HFF-Myc (cell line): ENCODE results near the gene CIAO2B.
"Not testable (repeated sequence)": the region's sequence is repeated elsewhere in the genome, so short reads cannot be mapped to it uniquely, and the experiment has no call there.

Experiments
- DNase-seq: peaks from one replicate; pipeline ENCODE4 v3.0.0-alpha.2; 2011; ENCODE audit warnings: low read depth; ENCODE audit errors: extremely low read depth
- H3K4me3 ChIP-seq: replicated peaks from 2 replicates; pipeline ENCODE4 v1.5.1; 2011; ENCODE audit warnings: low read depth, mild to moderate bottlenecking, control low read depth, low read length
- TF ChIP-seq, protein P1 (sequence below): IDR thresholded peaks from 2 replicates; pipeline ENCODE4 v1.5.1; 2012; ENCODE audit warnings: mild to moderate bottlenecking, low read depth, low read length, control low read depth; ENCODE audit errors: missing control alignments

The CIAO2B gene

DNA sequence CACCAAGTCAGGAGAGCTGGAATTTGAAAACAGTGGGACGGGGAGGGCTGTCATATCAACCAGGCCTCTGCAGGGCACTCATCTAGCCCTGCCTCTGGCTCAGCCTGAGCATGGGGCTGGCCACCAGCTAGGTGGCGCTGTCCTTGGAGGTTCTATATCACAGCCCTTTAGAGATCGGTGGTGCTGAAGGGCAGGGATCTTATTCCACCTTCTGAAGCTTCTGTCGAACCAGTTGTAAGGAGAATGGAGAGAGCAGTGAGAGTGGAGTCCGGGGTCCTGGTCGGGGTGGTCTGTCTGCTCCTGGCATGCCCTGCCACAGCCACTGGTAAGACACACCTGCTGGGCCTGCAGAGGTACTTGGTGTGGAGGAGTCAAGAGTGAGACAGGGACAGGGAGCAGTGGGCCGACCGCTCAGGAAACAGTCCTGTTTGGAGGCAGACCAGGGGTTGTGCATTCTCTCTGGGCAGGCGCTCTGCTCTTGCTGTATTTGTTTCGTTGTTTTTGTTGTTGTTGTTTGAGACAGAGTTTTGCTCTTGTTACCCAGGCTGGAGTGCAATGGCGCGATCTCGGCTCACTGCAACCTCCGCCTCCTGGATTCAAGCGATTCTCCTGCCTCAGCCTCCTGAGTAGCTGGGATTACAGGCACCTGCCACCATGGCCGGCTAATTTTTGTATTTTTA is 27.0 kb upstream of the CIAO2B start, which contains the start of gene CES3:
Gene CES3 (plus strand): TSS at position 202 of the 680 bp plus-strand sequence. CDS start 42 bp downstream, at position 244.
- H3K4me3 ChIP-seq, result no peak within 1 kb of the TSS
- DNase-seq, result peak; percentile 29
- TF ChIP-seq, protein P1, sequence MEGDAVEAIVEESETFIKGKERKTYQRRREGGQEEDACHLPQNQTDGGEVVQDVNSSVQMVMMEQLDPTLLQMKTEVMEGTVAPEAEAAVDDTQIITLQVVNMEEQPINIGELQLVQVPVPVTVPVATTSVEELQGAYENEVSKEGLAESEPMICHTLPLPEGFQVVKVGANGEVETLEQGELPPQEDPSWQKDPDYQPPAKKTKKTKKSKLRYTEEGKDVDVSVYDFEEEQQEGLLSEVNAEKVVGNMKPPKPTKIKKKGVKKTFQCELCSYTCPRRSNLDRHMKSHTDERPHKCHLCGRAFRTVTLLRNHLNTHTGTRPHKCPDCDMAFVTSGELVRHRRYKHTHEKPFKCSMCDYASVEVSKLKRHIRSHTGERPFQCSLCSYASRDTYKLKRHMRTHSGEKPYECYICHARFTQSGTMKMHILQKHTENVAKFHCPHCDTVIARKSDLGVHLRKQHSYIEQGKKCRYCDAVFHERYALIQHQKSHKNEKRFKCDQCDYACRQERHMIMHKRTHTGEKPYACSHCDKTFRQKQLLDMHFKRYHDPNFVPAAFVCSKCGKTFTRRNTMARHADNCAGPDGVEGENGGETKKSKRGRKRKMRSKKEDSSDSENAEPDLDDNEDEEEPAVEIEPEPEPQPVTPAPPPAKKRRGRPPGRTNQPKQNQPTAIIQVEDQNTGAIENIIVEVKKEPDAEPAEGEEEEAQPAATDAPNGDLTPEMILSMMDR, result peak; percentile 91

DNA sequence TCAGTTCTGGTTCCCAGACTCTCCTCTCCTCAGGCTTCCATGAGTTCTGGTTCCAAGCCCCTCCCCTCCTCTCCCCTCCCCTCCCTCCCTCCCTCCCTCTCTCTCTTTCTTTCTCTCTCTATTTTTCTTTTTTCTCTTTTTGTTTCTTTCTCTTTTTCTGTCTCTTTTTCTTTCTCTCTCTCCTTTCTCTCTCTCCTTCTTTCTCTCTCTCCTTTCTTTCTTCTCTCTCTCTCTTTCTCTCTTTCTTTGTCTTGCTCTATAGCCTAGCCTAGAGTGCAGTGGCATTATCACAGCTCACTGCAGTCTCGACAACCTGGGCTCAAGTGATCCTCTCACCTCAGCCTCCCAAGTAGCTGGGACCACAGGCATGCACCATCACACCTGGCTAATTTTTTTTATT is 26.1 kb upstream of the CIAO2B start:
- TF ChIP-seq, protein P1, result no peak
- H3K4me3 ChIP-seq, result no peak overlapping the region
- DNase-seq, result no peak

DNA sequence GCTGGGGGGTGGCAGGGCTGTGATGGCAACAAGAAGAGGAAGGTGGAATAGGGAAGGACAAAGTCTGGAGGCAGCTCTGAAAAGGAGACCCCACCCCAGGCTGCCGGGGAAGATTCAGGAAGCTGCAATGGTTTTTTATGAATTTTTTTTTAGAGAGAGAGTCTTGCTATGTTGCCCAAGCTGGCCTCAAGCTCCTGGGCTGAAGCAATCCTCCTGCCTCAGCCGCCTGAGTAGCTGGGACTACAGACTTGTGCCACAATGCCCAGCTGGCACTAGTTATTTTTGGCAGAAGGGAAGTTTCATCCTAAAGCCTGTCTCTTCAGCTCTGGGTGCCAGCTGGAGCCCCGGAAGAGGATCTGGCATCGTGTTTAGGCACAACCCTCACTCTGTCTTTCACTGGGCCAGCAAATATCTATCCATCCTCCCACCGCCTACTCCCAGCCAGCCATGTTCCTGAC is 25.5 kb upstream of the CIAO2B start:
- TF ChIP-seq, protein P1, result no peak
- DNase-seq, result no peak
- H3K4me3 ChIP-seq, result no peak overlapping the region

DNA sequence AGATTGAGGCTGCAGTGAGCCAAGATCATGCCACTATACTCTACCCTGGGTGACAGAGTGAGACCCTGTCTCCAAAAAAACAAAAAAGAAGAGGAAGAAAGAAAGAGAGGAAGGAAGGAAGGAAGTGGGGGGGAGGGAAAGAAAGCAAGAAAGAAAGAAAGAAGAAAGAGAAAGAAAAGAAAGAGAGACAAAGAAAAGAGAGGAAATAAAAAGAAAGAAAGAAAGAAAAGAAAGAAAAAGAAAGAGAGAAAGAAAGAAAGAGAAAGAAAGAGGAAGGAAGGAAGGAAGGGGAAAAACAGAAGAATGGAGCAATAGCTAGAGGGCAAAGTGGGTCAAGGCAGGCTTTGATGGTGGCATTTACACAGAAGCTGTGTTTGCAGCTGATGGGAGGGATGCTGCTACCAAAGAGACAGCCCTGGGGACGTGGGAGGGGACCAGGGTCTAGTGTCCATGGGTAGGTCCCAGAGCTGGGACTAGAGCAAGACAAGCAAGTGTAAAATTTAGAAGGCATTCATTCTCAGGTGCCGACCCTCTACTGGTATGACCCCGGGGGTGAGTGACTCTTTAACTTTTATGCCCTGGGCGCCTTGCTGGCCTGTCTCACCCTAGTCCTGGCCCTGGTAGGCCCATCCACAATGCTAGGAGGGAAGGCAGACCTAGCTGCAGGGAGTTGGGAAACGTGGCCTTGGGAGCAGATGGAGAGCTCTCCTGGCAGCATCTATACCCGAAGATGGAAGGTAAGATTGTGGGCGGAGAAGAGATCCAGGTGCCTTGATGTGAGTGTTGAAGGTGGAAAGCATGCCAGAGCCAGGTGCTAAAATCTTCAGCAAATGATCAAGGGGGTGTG is 24.9 kb upstream of the CIAO2B start:
- no peak for DNase-seq
- TF ChIP-seq, protein P1, result no peak
- H3K4me3 ChIP-seq, result no peak overlapping the region

DNA sequence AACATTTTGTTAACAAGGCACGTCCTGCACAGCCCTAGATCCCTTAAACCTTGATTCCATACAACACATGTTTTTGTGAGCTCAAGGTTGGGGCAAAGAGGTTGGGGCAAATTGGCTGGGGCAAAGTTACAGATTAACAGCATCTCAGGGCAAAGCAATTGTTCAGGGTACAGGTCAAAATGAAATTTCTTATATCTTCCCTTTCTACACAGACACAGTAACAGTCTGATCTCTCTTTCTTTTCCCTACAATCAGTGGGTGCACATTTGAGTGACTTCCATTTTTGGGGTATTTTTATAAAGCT is 21.9 kb upstream of the CIAO2B start:
- H3K4me3 ChIP-seq, DNase-seq: not testable (repeated sequence)

DNA sequence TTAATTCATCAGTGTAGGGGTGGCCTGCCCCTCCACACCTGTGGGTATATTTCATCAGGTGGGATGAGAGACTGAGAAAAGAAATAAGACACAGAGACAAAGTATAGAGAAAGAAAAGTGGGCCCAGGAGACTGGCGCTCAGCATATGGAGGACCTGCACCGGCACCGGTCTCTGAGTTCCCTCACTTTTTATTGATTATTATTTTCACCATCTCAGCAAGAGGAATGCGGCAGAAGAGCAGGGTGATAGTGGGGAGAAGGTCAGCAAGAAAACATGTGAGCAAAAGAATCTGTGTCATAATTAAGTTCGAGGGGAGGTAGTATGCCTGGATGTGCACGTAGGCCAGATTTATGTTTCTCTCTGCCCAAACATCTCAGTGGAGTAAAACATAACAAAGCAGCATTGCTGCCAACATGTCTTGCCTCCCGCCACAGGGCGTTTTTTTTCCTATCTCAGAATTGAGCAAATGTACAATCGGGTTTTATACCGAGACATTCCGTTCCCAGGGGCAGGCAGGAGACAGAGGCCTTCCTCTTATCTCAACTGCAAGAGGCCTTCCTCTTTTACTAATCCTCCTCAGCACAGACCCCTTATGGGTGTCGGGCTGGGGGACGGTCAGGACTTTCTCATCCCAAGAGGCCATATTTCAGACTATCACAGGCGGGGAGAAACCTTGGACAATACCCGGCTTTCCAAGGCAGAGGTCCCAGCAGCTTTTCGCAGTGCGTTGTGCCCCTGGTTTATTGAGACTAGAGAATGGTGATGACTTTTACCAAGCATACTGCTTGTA is 21.4 kb upstream of the CIAO2B start:
- not testable (repeated sequence) for H3K4me3 ChIP-seq, DNase-seq

DNA sequence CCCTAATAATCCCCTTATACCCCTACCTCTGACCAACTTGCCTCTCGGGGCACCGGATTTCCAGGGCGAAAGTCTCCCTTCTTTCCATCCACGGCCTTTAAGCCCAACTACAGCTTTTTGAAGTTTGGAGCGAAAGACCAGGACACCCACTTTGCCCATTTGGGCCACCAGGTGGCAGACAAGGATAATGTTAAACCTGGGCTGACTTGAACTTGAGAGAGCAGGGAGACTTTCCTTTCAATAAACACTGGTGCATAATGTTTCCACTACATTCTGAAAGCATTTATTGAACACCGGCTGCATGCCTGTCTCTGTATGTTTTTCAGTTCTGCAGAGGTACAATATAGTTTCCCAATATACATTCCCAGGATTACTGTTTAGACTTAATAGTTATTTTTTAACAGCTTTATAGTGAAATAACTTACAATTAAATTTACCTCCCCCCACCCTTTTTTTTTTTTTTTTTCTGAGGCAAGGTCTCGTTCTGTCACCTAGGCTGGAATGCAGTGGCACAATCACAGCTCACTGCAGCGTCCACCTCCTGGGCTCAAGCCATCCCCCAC is 20.0 kb upstream of the CIAO2B start:
- DNase-seq, result peak; percentile 55
- TF ChIP-seq, protein P1, result peak; percentile 85
- no peak overlapping the region for H3K4me3 ChIP-seq
